ENCODE data around the gene PSAPL1. TPM values are rescaled to one million over a fixed set of nuclear protein-coding genes. Genes with fewer than 3 reads are reported as not detected.

Gene PSAPL1
- total RNA-seq, 5 donors from 2014 or later (not counting 1 experiment from before 2014, with no cell fraction given) = not detected

DNA sequence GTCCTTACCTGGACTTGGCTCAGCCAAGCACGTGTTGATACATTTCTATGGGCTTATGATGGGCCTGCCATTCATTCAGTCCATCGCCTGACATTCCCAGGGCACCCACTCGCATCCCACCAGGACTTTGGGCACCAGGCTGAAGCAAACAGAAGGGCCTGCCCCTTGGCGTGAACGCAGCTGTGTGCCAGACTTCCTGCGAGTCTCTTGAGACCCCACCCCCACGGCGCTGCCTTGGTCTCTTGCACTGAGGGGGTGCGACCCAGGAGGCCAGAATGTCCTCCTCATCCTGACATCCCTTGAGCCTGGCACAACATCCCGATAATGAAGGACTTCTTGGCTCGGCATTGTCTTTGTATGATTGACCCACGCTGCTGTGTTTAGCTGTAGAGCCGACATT is 1.5 kb upstream of the PSAPL1 start:
- Mint-ChIP-seq H3K4me3 (no peak overlapping the region), H3K4me1 (peaks cover 0 to 6% (median 0%) of the 10 kb centered on the region in 3 donors), H3K27me3 (peaks cover 7 to 16% of the 10 kb centered on the region in 2 donors), H3K36me3 (no peaks in the 10 kb centered on the region), H3K9me3 (no peaks in the 10 kb centered on the region), H3K27ac (no peak overlapping the region)
- Histone ChIP-seq H3K9me3 (no peaks in the 10 kb centered on the region), H3K4me1 (ENCODE audit: control insufficient read depth in 1 of 2, extremely low read depth in 1 of 2, insufficient read depth in 2 of 2, low read length in 2 of 2) (no peaks in the 10 kb centered on the region), H3K36me3 (ENCODE audit: control insufficient read depth in 2 of 2, extremely low read depth in 1 of 2, insufficient read depth in 1 of 2, low read length in 1 of 2) (no peaks in the 10 kb centered on the region), H3K27ac (ENCODE audit: low read length) (no peak overlapping the region), H3K4me3 (ENCODE audit: control insufficient read depth in 1 of 2, extremely low read depth in 1 of 2, low read length in 1 of 2) (no peak overlapping the region), H3K27me3 (replicated peaks in 1 of 2; ENCODE audit: control insufficient read depth in 2 of 2, extremely low read depth in 1 of 2, insufficient read depth in 2 of 2, low read length in 1 of 2) (peaks cover 0 to 16% of the 10 kb centered on the region in 2 experiments)
- ChIA-PET CTCF (no interaction called here), POLR2A (no interaction called here)
- DNase-seq (no peak), ATAC-seq (replicated peaks in 1 of 4) (no peak)
- 79% methylated on average over 12 of the region's 13 CpGs for WGBS (ENCODE audit: insufficient coverage)

GRCh38 chr4:7435471-7436061 is 836 bp upstream of the PSAPL1 start:
- Histone ChIP-seq H3K4me1 (ENCODE audit: control insufficient read depth in 1 of 2, extremely low read depth in 1 of 2, insufficient read depth in 2 of 2, low read length in 2 of 2) (no peaks in the 10 kb centered on the region), H3K27ac (ENCODE audit: low read length) (no peak overlapping the region), H3K4me3 (ENCODE audit: control insufficient read depth in 1 of 2, extremely low read depth in 1 of 2, low read length in 1 of 2) (no peak overlapping the region), H3K27me3 (replicated peaks in 1 of 2; ENCODE audit: control insufficient read depth in 2 of 2, extremely low read depth in 1 of 2, insufficient read depth in 2 of 2, low read length in 1 of 2) (peaks cover 0 to 10% of the 10 kb centered on the region in 2 experiments), H3K36me3 (ENCODE audit: control insufficient read depth in 2 of 2, extremely low read depth in 1 of 2, insufficient read depth in 1 of 2, low read length in 1 of 2) (no peaks in the 10 kb centered on the region), H3K9me3 (no peaks in the 10 kb centered on the region)
- no peak overlapping the region for H3K27ac Mint-ChIP-seq
- peaks cover 0 to 6% (median 0%) of the 10 kb centered on the region in 3 donors for H3K4me1 Mint-ChIP-seq
- ChIA-PET CTCF (no interaction called here), POLR2A (no interaction called here)
- peaks cover under 1 to 9% of the 10 kb centered on the region in 2 donors for H3K27me3 Mint-ChIP-seq
- H3K36me3 Mint-ChIP-seq = no peaks in the 10 kb centered on the region
- DNase-seq = peak in 6 of 35 experiments; percentile 3 to 26 (median 12)
- no peak for ATAC-seq (replicated peaks in 1 of 4)
- H3K4me3 Mint-ChIP-seq = no peak overlapping the region
- H3K9me3 Mint-ChIP-seq = no peaks in the 10 kb centered on the region
- WGBS (ENCODE audit: insufficient coverage) = 71% methylated on average over 4 of the region's 11 CpGs

DNA sequence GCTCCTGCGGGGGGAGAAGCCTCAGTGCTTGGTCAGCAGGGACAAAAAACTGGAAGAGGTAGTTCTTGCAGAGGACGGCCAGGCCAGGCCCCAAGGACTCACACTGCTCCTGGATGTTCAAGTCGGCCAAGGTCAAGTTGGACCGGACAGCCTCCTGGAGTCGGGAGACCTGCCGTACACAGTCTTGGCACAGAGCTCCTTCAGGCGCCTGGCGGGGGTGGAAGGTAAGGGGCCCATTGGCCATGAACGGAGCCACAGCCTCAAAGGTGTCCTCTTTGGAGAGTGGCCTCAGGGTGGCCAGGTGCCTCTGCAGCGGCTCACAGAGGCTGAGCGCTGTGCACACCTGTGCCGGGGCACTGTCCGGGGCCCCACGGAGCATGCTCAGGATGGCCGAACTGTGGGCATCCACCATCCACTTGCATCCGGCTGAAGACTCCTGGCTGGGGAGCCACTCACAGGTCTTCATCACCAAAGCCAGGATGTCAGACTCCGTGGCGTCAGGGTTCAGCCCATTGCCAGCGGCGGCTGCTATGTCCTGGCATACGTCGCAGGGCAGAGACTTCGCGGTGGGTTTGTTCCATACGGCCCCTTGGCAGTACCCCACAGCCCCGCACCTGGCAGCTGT is 477 bp downstream of the PSAPL1 start:
- ATAC-seq (replicated peaks in 1 of 4) (no peak), DNase-seq (no peak)
- peaks cover 0 to 3% of the 10 kb centered on the region in 2 donors for H3K27me3 Mint-ChIP-seq
- H3K36me3 Mint-ChIP-seq = no peaks in the 10 kb centered on the region
- POLR2A ChIA-PET = no interaction called here
- no peaks in the 10 kb centered on the region for H3K9me3 Mint-ChIP-seq
- Histone ChIP-seq H3K4me1 (ENCODE audit: control insufficient read depth in 1 of 2, extremely low read depth in 1 of 2, insufficient read depth in 2 of 2, low read length in 2 of 2) (no peaks in the 10 kb centered on the region), H3K27me3 (replicated peaks in 1 of 2; ENCODE audit: control insufficient read depth in 2 of 2, extremely low read depth in 1 of 2, insufficient read depth in 2 of 2, low read length in 1 of 2) (peaks cover 0 to 13% of the 10 kb centered on the region in 2 experiments), H3K27ac (ENCODE audit: low read length) (no peak overlapping the region), H3K9me3 (no peaks in the 10 kb centered on the region), H3K4me3 (ENCODE audit: control insufficient read depth in 1 of 2, extremely low read depth in 1 of 2, low read length in 1 of 2) (no peak overlapping the region), H3K36me3 (ENCODE audit: control insufficient read depth in 2 of 2, extremely low read depth in 1 of 2, insufficient read depth in 1 of 2, low read length in 1 of 2) (no peaks in the 10 kb centered on the region)
- H3K27ac Mint-ChIP-seq = no peak overlapping the region
- 85% methylated on average over 25 of the region's 26 CpGs for WGBS (ENCODE audit: insufficient coverage)
- H3K4me1 Mint-ChIP-seq = peaks cover 0 to 6% (median 0%) of the 10 kb centered on the region in 3 donors
- CTCF ChIA-PET = no interaction called here
- no peak overlapping the region for H3K4me3 Mint-ChIP-seq

- POLR2A ChIA-PET = no interaction called here
- H3K9me3 Mint-ChIP-seq = no peaks in the 10 kb centered on the region
- peaks cover 0 to 6% (median 0%) of the 10 kb centered on the region in 3 donors for H3K4me1 Mint-ChIP-seq
- Histone ChIP-seq H3K9me3 (no peaks in the 10 kb centered on the region), H3K27me3 (replicated peaks in 1 of 2; ENCODE audit: control insufficient read depth in 2 of 2, extremely low read depth in 1 of 2, insufficient read depth in 2 of 2, low read length in 1 of 2) (peaks cover 0 to 13% of the 10 kb centered on the region in 2 experiments), H3K27ac (ENCODE audit: low read length) (no peak overlapping the region), H3K4me3 (ENCODE audit: control insufficient read depth in 1 of 2, extremely low read depth in 1 of 2, low read length in 1 of 2) (no peak overlapping the region), H3K36me3 (ENCODE audit: control insufficient read depth in 2 of 2, extremely low read depth in 1 of 2, insufficient read depth in 1 of 2, low read length in 1 of 2) (no peaks in the 10 kb centered on the region), H3K4me1 (ENCODE audit: control insufficient read depth in 1 of 2, extremely low read depth in 1 of 2, insufficient read depth in 2 of 2, low read length in 2 of 2) (no peaks in the 10 kb centered on the region)
- DNase-seq (no peak), ATAC-seq (replicated peaks in 1 of 4) (no peak)
- H3K36me3 Mint-ChIP-seq = no peaks in the 10 kb centered on the region
- CTCF ChIA-PET = no interaction called here
- WGBS (ENCODE audit: insufficient coverage) = 79% methylated on average over 28 of the region's 28 CpGs
- H3K27me3 Mint-ChIP-seq = peaks cover 3% of the 10 kb centered on the region in 2 donors
- no peak overlapping the region for H3K4me3 Mint-ChIP-seq
- H3K27ac Mint-ChIP-seq = no peak overlapping the region
Measured at GRCh38 chr4:7433376-7434140, 1.2 kb downstream of the PSAPL1 start.

- DNase-seq (no peak), ATAC-seq (replicated peaks in 1 of 4) (no peak)
- Histone ChIP-seq H3K9me3 (no peaks in the 10 kb centered on the region), H3K27ac (ENCODE audit: low read length) (no peak overlapping the region), H3K4me3 (ENCODE audit: control insufficient read depth in 1 of 2, extremely low read depth in 1 of 2, low read length in 1 of 2) (no peak overlapping the region), H3K4me1 (ENCODE audit: control insufficient read depth in 1 of 2, extremely low read depth in 1 of 2, insufficient read depth in 2 of 2, low read length in 2 of 2) (no peaks in the 10 kb centered on the region), H3K27me3 (replicated peaks in 1 of 2; ENCODE audit: control insufficient read depth in 2 of 2, extremely low read depth in 1 of 2, insufficient read depth in 2 of 2, low read length in 1 of 2) (peaks cover 0 to 13% of the 10 kb centered on the region in 2 experiments), H3K36me3 (ENCODE audit: control insufficient read depth in 2 of 2, extremely low read depth in 1 of 2, insufficient read depth in 1 of 2, low read length in 1 of 2) (no peaks in the 10 kb centered on the region)
- Mint-ChIP-seq H3K27ac (no peak overlapping the region), H3K27me3 (peaks cover 3% of the 10 kb centered on the region in 2 donors), H3K4me3 (no peak overlapping the region), H3K9me3 (no peaks in the 10 kb centered on the region), H3K36me3 (no peaks in the 10 kb centered on the region), H3K4me1 (peaks cover 0 to 6% (median 0%) of the 10 kb centered on the region in 3 donors)
- ChIA-PET POLR2A (no interaction called here), CTCF (no interaction called here)
- 88% methylated on average over 15 of the region's 23 CpGs for WGBS (ENCODE audit: insufficient coverage)
Measured at GRCh38 chr4:7432531-7433375, 2.0 kb downstream of the PSAPL1 start.
